Vagina (tissue), 2 donors: ENCODE measurements around the gene NPY2R. TPM values are rescaled to one million over a fixed set of nuclear protein-coding genes. Genes with fewer than 3 reads are reported as not detected.

Experiments used
- DNase-seq, 2 donors: peaks; one replicate each; pipeline ENCODE4 v3.0.0-alpha.2; 2017; ENCODE audit errors: extremely low spot score in 2 of 2
- H3K27ac ChIP-seq: fragments of 200-600 bp; sonication (generic); one replicate; pipeline ENCODE4 v1.5.1; 2019
- H3K27me3 ChIP-seq: fragments of 200-600 bp; sonication (generic); one replicate; pipeline ENCODE4 v1.5.1; 2019
- H3K36me3 ChIP-seq, 2 donors: fragments of 200-600 bp; sonication (generic); one replicate each; pipeline ENCODE4 v1.5.1; 2017 to 2019
- H3K4me1 ChIP-seq: fragments of 200-600 bp; sonication (generic); one replicate; pipeline ENCODE4 v1.5.1; 2019
- H3K4me3 ChIP-seq, 2 donors: fragments of 200-600 bp; sonication (generic); 1 replicate in 1 of 2; 2 replicates in 1 of 2; pipeline ENCODE4 v1.5.1; 2016 to 2019
- H3K9me3 ChIP-seq: fragments of 200-600 bp; sonication (generic); one replicate; pipeline ENCODE4 v1.5.1; 2019
- POLR2A ChIP-seq, 2 donors: fragments of 450-650 bp; IDR thresholded peaks; one replicate each; pipeline ENCODE4 v1.6.1; 2017; ENCODE audit warnings: antibody characterized with exemption in 2 of 2, mild to moderate bottlenecking in 2 of 2, moderate library complexity in 2 of 2
- POLR2AphosphoS5 ChIP-seq, 2 donors: sonication (generic); formaldehyde crosslinking; IDR thresholded peaks; one replicate each; pipeline ENCODE4 v1.9.0; 2017; ENCODE audit warnings: antibody characterized with exemption in 2 of 2, mild to moderate bottlenecking in 2 of 2, low read depth in 1 of 2; ENCODE audit not compliant: insufficient read depth in 1 of 2
- intact Hi-C: fragments of 100-400 bp; cut with DNase I; formaldehyde crosslinking; loops from one replicate; pipeline ENCODE4 v1.15.1; 2023
- total RNA-seq: library from RNA; depleted of rRNA; stranded (reverse); fragments of >200 nt; gene quantifications from one replicate; pipeline ENCODE4 v1.2.3, GENCODE V29; 2016
- TF ChIP-seq, protein P1 (sequence below), 3 experiments: fragments of 450-650 bp in 2 of 3; fragments of 200-600 bp in 1 of 3; sonication (generic) in 1 of 3; IDR thresholded peaks; one replicate each; pipeline ENCODE4 v1.5.1; 2017 to 2019; ENCODE audit warnings: antibody characterized with exemption in 3 of 3, mild to moderate bottlenecking in 2 of 3, moderate library complexity in 2 of 3

The NPY2R gene, protein sequence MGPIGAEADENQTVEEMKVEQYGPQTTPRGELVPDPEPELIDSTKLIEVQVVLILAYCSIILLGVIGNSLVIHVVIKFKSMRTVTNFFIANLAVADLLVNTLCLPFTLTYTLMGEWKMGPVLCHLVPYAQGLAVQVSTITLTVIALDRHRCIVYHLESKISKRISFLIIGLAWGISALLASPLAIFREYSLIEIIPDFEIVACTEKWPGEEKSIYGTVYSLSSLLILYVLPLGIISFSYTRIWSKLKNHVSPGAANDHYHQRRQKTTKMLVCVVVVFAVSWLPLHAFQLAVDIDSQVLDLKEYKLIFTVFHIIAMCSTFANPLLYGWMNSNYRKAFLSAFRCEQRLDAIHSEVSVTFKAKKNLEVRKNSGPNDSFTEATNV
- 0.49 TPM for total RNA-seq

DNA sequence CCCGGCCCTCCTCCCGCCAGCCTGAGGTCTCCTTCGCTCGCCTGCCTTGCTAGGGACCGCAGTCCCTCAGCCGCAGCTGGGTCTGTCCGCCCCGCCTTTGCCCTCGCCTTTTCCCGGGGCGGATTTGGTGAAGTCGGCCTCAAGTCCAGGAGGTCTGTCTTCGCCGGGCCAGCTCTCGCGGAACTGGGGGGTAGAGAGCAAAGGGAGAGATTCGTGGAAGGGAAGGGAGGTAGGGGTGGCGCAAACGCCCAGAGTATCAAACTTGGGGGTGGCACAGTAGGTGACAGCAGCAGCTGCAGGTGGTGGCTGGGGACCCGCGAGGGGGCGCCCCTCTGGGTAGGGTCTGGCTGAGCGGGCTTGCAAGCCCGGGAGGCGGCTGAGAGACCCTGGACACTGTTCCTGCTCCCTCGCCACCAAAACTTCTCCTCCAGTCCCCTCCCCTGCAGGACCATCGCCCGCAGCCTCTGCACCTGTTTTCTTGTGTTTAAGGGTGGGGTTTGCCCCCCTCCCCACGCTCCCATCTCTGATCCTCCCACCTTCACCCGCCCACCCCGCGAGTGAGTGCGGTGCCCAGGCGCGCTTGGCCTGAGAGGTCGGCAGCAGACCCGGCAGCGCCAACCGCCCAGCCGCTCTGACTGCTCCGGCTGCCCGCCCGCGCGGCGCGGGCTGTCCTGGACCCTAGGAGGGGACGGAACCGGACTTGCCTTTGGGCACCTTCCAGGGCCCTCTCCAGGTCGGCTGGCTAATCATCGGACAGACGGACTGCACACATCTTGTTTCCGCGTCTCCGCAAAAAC is at the start of gene NPY2R:
TSS of gene NPY2R (plus strand) at position 379 of the 797 bp plus-strand sequence. CDS start 5,304 bp downstream, outside the sequence.
- no peak for DNase-seq
- Histone ChIP-seq H3K9me3 (no peaks in the 10 kb centered on the region), H3K36me3 (no peaks in the 10 kb centered on the region), H3K27ac (no peak within 1 kb of the TSS), H3K4me1 (peaks cover 14% of the 10 kb centered on the region), H3K27me3 (no peaks in the 10 kb centered on the region), H3K4me3 (peak within 1 kb of the TSS in 1 of 2 donors; percentile 22)
- TF ChIP-seq, protein P1, sequence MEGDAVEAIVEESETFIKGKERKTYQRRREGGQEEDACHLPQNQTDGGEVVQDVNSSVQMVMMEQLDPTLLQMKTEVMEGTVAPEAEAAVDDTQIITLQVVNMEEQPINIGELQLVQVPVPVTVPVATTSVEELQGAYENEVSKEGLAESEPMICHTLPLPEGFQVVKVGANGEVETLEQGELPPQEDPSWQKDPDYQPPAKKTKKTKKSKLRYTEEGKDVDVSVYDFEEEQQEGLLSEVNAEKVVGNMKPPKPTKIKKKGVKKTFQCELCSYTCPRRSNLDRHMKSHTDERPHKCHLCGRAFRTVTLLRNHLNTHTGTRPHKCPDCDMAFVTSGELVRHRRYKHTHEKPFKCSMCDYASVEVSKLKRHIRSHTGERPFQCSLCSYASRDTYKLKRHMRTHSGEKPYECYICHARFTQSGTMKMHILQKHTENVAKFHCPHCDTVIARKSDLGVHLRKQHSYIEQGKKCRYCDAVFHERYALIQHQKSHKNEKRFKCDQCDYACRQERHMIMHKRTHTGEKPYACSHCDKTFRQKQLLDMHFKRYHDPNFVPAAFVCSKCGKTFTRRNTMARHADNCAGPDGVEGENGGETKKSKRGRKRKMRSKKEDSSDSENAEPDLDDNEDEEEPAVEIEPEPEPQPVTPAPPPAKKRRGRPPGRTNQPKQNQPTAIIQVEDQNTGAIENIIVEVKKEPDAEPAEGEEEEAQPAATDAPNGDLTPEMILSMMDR (IDR thresholded peaks at IDR 0.05): no peak
- TF ChIP-seq POLR2AphosphoS5 (IDR thresholded peaks at IDR 0.05; ENCODE audit: insufficient read depth in 1 of 2, low read depth in 1 of 2): no peak
- intact Hi-C loops: no loop called here

DNA sequence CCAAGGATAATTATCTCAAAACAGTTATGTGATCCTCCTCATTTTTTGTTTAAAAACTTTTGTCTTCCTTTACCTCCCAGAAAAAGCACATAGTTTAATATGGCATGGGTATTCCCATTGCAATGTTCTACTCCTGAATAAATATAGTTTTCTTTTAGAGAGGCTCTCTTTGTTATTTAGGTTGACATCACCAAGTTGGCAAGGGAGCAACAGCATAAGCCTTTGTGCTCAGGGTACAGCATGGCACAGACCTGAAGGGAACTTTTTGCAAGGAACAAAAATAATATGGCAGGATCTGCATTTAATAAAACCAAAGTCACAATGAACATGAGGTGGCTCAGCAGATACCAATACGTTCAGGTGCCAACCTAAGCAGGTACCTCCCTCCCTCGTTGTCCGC is 47.1 kb upstream of the NPY2R start:
- Histone ChIP-seq H3K27ac (no peak overlapping the region), H3K4me1 (no peaks in the 10 kb centered on the region), H3K27me3 (no peaks in the 10 kb centered on the region), H3K4me3 (no peak overlapping the region), H3K36me3 (no peaks in the 10 kb centered on the region), H3K9me3 (no peaks in the 10 kb centered on the region)
- TF ChIP-seq POLR2A (IDR thresholded peaks at IDR 0.05) (no peak), POLR2AphosphoS5 (IDR thresholded peaks at IDR 0.05; ENCODE audit: insufficient read depth in 1 of 2, low read depth in 1 of 2) (no peak)
- TF ChIP-seq, protein P1 (IDR thresholded peaks at IDR 0.05): no peak
- no peak for DNase-seq
- intact Hi-C loops: no loop called here

DNA sequence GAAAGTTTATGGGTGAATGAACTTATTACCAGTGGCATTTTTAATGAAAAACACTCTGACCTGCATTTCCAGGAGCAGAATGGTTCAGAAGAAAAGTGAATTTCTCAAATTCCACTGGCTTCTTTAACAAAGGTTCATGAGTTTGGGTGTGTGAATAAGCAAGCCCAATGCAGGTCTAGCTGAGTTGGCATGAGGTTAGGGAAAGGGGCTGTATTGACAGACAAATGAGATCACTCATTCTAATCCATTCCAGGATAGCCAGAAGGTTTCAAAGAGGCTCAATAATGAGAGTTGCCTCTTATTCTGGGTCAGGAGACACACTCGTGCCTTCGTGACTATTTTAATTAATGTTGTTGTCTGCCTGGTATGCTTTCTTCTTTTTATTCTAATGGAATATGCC is 43.7 kb upstream of the NPY2R start:
- intact Hi-C loops: no loop called here
- no peak for DNase-seq
- TF ChIP-seq, protein P1 (IDR thresholded peaks at IDR 0.05): no peak
- TF ChIP-seq POLR2AphosphoS5 (IDR thresholded peaks at IDR 0.05; ENCODE audit: insufficient read depth in 1 of 2, low read depth in 1 of 2) (no peak), POLR2A (IDR thresholded peaks at IDR 0.05) (no peak)
- no peaks in the 10 kb centered on the region for H3K36me3 ChIP-seq
- no peaks in the 10 kb centered on the region for H3K4me1 ChIP-seq
- no peaks in the 10 kb centered on the region for H3K9me3 ChIP-seq
- no peak overlapping the region for H3K4me3 ChIP-seq
- no peak overlapping the region for H3K27ac ChIP-seq
- no peaks in the 10 kb centered on the region for H3K27me3 ChIP-seq

DNA sequence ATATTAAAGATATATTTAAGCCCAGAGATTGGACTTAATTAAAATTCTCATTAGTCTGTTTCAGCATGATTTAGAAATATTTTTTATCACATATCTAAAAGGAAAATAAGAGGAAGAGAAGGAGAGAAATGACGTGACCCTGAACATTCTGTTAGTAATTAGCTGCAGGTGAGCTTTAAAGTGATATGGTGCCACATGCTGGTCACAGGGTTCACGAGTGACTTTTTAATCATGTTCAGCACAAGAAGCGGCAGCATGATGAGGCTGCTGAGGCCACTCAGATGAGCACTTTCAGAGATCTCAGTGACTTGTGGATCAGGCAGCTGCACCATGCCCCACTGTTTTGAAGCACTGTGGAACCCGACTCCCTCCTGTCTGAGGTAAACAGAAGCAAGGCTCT is 37.9 kb upstream of the NPY2R start:
- intact Hi-C loops: no loop called here
- no peak for DNase-seq
- H3K9me3 ChIP-seq: no peaks in the 10 kb centered on the region
- no peaks in the 10 kb centered on the region for H3K4me1 ChIP-seq
- no peaks in the 10 kb centered on the region for H3K36me3 ChIP-seq
- no peaks in the 10 kb centered on the region for H3K27me3 ChIP-seq
- H3K4me3 ChIP-seq: no peak overlapping the region
- H3K27ac ChIP-seq: no peak overlapping the region
- TF ChIP-seq, protein P1 (IDR thresholded peaks at IDR 0.05): no peak
- TF ChIP-seq POLR2A (IDR thresholded peaks at IDR 0.05) (no peak), POLR2AphosphoS5 (IDR thresholded peaks at IDR 0.05; ENCODE audit: insufficient read depth in 1 of 2, low read depth in 1 of 2) (no peak)
